ENCODE measurements around the gene EFS. TPM values are rescaled to one million over a fixed set of nuclear protein-coding genes. Genes with fewer than 3 reads are reported as not detected.
A peak's percentile ranks its signal among the peaks of the same experiment; 100 is the strongest.

The EFS gene, protein sequence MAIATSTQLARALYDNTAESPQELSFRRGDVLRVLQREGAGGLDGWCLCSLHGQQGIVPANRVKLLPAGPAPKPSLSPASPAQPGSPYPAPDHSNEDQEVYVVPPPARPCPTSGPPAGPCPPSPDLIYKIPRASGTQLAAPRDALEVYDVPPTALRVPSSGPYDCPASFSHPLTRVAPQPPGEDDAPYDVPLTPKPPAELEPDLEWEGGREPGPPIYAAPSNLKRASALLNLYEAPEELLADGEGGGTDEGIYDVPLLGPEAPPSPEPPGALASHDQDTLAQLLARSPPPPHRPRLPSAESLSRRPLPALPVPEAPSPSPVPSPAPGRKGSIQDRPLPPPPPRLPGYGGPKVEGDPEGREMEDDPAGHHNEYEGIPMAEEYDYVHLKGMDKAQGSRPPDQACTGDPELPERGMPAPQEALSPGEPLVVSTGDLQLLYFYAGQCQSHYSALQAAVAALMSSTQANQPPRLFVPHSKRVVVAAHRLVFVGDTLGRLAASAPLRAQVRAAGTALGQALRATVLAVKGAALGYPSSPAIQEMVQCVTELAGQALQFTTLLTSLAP
- 27.8 and 29.0 TPM in 2 replicates for total RNA-seq (2021; fragmentation: NEBNext Ultra II Directional; extraction: Animal tissue kit (Norgen Biotek cat#: 25700))
- 28.6 and 39.0 TPM in 2 replicates for polyA plus RNA-seq (2011; rRNA removed)
- 26.5 TPM for polyA plus RNA-seq (2011; cell fraction: cytosol; rRNA removed)
- polyA plus RNA-seq (2011; cell fraction: nucleus; rRNA removed): 117 TPM
- 24.4 to 40.8 TPM (median 33.7 TPM) in 4 replicates for polyA plus RNA-seq (2012, experiment 1 of 2)
- 28.0 TPM for polyA plus RNA-seq (2012, experiment 2 of 2)
- 16.2 TPM for polyA plus RNA-seq (2013, experiment 1 of 2)
- polyA plus RNA-seq (2013, experiment 2 of 2): 15.1 TPM
- 9.1 and 9.3 TPM in 2 replicates for polyA minus RNA-seq (2011; rRNA and poly(A)+ RNA removed)
- 11.7 TPM for polyA minus RNA-seq (2011; cell fraction: cytosol; rRNA and poly(A)+ RNA removed)
- polyA minus RNA-seq (2011; cell fraction: nucleus; rRNA and poly(A)+ RNA removed): 26.7 TPM
- long read RNA-seq, experiment 1, partial matches to known transcripts: 4 of 10 reads
- long read RNA-seq, experiment 1, other reads (novel, unspliced or antisense): 3 of 10 reads
- long read RNA-seq, experiment 2: 0 reads

DNA sequence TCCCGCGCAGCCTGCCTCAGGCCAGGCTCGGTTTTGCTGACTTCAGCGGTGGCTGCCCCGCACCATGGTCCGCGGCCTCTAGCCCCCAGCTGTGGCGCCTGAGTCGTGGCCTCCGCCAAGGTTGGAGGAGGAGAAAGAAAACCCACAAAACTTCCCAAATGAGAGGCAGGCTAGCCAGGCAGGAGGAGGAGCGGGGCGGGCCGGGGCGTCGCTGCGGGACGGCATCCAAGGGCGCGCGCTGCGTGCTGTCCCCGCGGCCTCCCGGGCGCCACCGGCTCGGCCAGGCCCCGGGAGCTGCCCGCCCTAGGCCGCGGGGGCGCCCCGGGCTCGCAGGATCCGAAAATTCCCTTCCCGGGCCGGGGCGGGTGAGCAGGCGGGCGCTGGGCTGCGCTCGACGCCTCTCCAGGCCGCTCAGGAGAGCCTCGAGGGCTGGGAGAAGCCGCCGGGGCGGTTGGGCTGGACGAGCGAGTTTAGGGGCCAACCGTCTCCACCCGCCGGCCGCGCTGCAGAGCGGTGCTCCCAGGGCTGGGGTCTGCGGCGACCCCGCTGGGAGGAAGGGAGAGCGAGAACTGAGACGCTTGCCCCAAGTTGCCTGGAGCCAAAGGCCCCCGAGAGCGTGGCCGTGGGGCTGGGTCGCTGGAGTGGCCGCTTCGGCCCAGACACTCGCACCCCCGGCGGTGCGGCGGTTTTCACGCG, at the start of gene EFS:
Gene EFS (minus strand): TSS at position 137 of the 696 bp plus-strand sequence. CDS start 147 bp downstream, outside the sequence.
- H2AFZ ChIP-seq (ENCODE audit: low read length): no peak within 1 kb of the TSS
- no peaks in the 10 kb centered on the region for H3K79me2 ChIP-seq (ENCODE audit: control insufficient read depth in 1 of 2, insufficient read depth in 2 of 2, low read length in 2 of 2)
- peak within 1 kb of the TSS; percentile 60; the same call in 1 of the 2 replicates for H2AK5ac ChIP-seq (ENCODE audit: low read depth, low read length)
- H4K8ac ChIP-seq (ENCODE audit: extremely low read depth, insufficient read depth, low read length): peak within 1 kb of the TSS; percentile 88
- H3K4ac ChIP-seq (replicated peaks; ENCODE audit: insufficient read length, low read depth, low read length): peak within 1 kb of the TSS; percentile 69
- WGBS, 2 experiments (ENCODE audit: extremely low coverage in 1 of 2, insufficient coverage in 1 of 2, insufficient read length in 1 of 2, insufficient replicate concordance in 2 of 2, low coverage in 1 of 2, low lambda C conversion rate in 2 of 2, missing lambda C conversion rate in 1 of 2): 2% methylated on average over 50 of the region's 74 CpGs; no CpG with 5 or more reads in 1 of the 2 experiments
- peaks cover 21% of the 10 kb centered on the region; the same call in 1 of the 2 replicates for H3K23me2 ChIP-seq (ENCODE audit: low read depth, low read length)
- FAIRE-seq: no peak
- H3K56ac ChIP-seq (replicated peaks; ENCODE audit: insufficient read length, low read depth, low read length): peak within 1 kb of the TSS; percentile 78
- H3K9me3 ChIP-seq (ENCODE audit: insufficient read depth in 2 of 2, low read depth in 1 of 2, low read length in 1 of 2): no peaks in the 10 kb centered on the region
- H3K4me2 ChIP-seq (ENCODE audit: insufficient read depth in 1 of 2, low read depth in 2 of 2, low read length in 2 of 2): peak within 1 kb of the TSS; percentile 85 to 90
- no peak within 1 kb of the TSS for H3K23ac ChIP-seq (ENCODE audit: insufficient read length)
- peak within 1 kb of the TSS; percentile 92 for H4K91ac ChIP-seq (replicated peaks; ENCODE audit: insufficient read length, low read length)
- ChIA-PET POLR2A (ENCODE audit: partially characterized antibody) (interaction anchor here (0.8 to 7.1 kb wide), 13 partner anchors 11 to 79 kb away, joined by 3 to 73 read pairs (median 4); partner anchors contain the start of genes BCL2L2, CMTM5, HOMEZ and PABPN1), CTCF (ENCODE audit: partially characterized antibody) (interaction anchor here (1.1 to 20.9 kb wide), 4 partner anchors 14 to 37 kb away, joined by 3 to 333 read pairs (median 41); partner anchors contain the start of genes CMTM5 and IL25)
- peak within 1 kb of the TSS; percentile 73 for H4K5ac ChIP-seq (ENCODE audit: insufficient read length, low read depth, low read length)
- H3K36me3 ChIP-seq (ENCODE audit: control insufficient read depth in 2 of 4, insufficient read depth in 4 of 4, low read length in 3 of 4): peaks cover 0 to 5% (median 0%) of the 10 kb centered on the region in 4 experiments; a peak in 2 of 8 replicates
- peak within 1 kb of the TSS; percentile 88 for H2BK15ac ChIP-seq (ENCODE audit: low read length)
- peak within 1 kb of the TSS; percentile 24 for H2BK120ac ChIP-seq (replicated peaks; ENCODE audit: low read depth, low read length)
- H3K4me1 ChIP-seq (replicated peaks in 1 of 4; ENCODE audit: control insufficient read depth in 3 of 4, insufficient read depth in 4 of 4, low read length in 3 of 4): peaks cover 2 to 22% (median 14%) of the 10 kb centered on the region in 4 experiments; a peak in 6 of 7 replicates
- peak within 1 kb of the TSS; percentile 69 to 79 (median 77) for H3K4me3 ChIP-seq (ENCODE audit: extremely low read depth in 1 of 4, insufficient read depth in 2 of 4, low read depth in 3 of 4, low read length in 4 of 4)
- H2BK20ac ChIP-seq (ENCODE audit: low read length): peak within 1 kb of the TSS; percentile 61; the same call in 1 of the 2 replicates
- peak within 1 kb of the TSS; percentile 97 for H3K18ac ChIP-seq (ENCODE audit: extremely low read depth, low read length)
- H4K20me1 ChIP-seq (replicated peaks in 1 of 2; ENCODE audit: control insufficient read depth in 1 of 2, insufficient read depth in 2 of 2, low read length in 2 of 2): peaks cover 8 to 12% of the 10 kb centered on the region in 2 experiments
- peak within 1 kb of the TSS; percentile 74 for H2BK5ac ChIP-seq (ENCODE audit: low read depth, low read length)
- no peak within 1 kb of the TSS for H3K14ac ChIP-seq (ENCODE audit: insufficient read length)
- no peaks in the 10 kb centered on the region for H3K79me1 ChIP-seq (ENCODE audit: low read depth, low read length)
- peak within 1 kb of the TSS; percentile 85 for H2BK12ac ChIP-seq (ENCODE audit: low read depth, low read length)
- peaks cover 0 to 12% (median 10%) of the 10 kb centered on the region in 4 experiments; a peak in 5 of 7 replicates for H3K27me3 ChIP-seq (replicated peaks in 1 of 4; ENCODE audit: control insufficient read depth in 3 of 4, extremely low read depth in 1 of 4, insufficient read depth in 3 of 4, low read length in 3 of 4)
- peak within 1 kb of the TSS; percentile 85 for H3K27ac ChIP-seq (ENCODE audit: low read depth, low read length)
- DNase-seq (ENCODE audit: low read depth in 1 of 2, low spot score in 2 of 2): peak in 1 of 2 experiments; percentile 65
- H3K9ac ChIP-seq (replicated peaks in 1 of 4; ENCODE audit: extremely low read depth in 1 of 4, low read depth in 3 of 4, low read length in 3 of 4): peak within 1 kb of the TSS; percentile 55 to 90 (median 70)
- TF ChIP-seq PHF8 (conservative IDR thresholded peaks at IDR 0.05; ENCODE audit: low read depth, low read length) (no peak), SIN3A (conservative IDR thresholded peaks at IDR 0.05 in 1 of 2, IDR thresholded peaks at IDR 0.05 in 1 of 2; ENCODE audit: low read depth in 1 of 2, low read length in 2 of 2) (0 out of 4 replicates have a peak, but pooled peaks of 1 of the 2 experiments have one; percentile 1), TAF1 (IDR thresholded peaks at IDR 0.05; ENCODE audit: low read depth, low read length) (0 out of 2 replicates have a peak, but pooled peaks have one; percentile 6), KDM4A (IDR thresholded peaks at IDR 0.05; ENCODE audit: low read depth, low read length, severe bottlenecking) (peak; percentile 70)
